Measurements from ENCODE around the gene SHISAL2A.

- no peak for TF ChIP-seq NFYB (IDR thresholded peaks at IDR 0.05; ENCODE audit: insufficient read depth, low read depth, low read length)
- no peak for TF ChIP-seq CREB1 (IDR thresholded peaks at IDR 0.05; ENCODE audit: low read depth)
- no peak for TF ChIP-seq SMARCA5 (IDR thresholded peaks at IDR 0.05)
- TF ChIP-seq, protein P1, sequence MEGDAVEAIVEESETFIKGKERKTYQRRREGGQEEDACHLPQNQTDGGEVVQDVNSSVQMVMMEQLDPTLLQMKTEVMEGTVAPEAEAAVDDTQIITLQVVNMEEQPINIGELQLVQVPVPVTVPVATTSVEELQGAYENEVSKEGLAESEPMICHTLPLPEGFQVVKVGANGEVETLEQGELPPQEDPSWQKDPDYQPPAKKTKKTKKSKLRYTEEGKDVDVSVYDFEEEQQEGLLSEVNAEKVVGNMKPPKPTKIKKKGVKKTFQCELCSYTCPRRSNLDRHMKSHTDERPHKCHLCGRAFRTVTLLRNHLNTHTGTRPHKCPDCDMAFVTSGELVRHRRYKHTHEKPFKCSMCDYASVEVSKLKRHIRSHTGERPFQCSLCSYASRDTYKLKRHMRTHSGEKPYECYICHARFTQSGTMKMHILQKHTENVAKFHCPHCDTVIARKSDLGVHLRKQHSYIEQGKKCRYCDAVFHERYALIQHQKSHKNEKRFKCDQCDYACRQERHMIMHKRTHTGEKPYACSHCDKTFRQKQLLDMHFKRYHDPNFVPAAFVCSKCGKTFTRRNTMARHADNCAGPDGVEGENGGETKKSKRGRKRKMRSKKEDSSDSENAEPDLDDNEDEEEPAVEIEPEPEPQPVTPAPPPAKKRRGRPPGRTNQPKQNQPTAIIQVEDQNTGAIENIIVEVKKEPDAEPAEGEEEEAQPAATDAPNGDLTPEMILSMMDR (IDR thresholded peaks at IDR 0.05 in 2 of 3, conservative IDR thresholded peaks at IDR 0.05 in 1 of 3; ENCODE audit: control insufficient read depth in 2 of 3, extremely low read depth in 1 of 3, insufficient read depth in 1 of 3, low read depth in 3 of 3, low read length in 3 of 3) = no peak
- no peak for TF ChIP-seq SP1 (IDR thresholded peaks at IDR 0.05; ENCODE audit: low read depth, low read length)
- TF ChIP-seq, protein P2, sequence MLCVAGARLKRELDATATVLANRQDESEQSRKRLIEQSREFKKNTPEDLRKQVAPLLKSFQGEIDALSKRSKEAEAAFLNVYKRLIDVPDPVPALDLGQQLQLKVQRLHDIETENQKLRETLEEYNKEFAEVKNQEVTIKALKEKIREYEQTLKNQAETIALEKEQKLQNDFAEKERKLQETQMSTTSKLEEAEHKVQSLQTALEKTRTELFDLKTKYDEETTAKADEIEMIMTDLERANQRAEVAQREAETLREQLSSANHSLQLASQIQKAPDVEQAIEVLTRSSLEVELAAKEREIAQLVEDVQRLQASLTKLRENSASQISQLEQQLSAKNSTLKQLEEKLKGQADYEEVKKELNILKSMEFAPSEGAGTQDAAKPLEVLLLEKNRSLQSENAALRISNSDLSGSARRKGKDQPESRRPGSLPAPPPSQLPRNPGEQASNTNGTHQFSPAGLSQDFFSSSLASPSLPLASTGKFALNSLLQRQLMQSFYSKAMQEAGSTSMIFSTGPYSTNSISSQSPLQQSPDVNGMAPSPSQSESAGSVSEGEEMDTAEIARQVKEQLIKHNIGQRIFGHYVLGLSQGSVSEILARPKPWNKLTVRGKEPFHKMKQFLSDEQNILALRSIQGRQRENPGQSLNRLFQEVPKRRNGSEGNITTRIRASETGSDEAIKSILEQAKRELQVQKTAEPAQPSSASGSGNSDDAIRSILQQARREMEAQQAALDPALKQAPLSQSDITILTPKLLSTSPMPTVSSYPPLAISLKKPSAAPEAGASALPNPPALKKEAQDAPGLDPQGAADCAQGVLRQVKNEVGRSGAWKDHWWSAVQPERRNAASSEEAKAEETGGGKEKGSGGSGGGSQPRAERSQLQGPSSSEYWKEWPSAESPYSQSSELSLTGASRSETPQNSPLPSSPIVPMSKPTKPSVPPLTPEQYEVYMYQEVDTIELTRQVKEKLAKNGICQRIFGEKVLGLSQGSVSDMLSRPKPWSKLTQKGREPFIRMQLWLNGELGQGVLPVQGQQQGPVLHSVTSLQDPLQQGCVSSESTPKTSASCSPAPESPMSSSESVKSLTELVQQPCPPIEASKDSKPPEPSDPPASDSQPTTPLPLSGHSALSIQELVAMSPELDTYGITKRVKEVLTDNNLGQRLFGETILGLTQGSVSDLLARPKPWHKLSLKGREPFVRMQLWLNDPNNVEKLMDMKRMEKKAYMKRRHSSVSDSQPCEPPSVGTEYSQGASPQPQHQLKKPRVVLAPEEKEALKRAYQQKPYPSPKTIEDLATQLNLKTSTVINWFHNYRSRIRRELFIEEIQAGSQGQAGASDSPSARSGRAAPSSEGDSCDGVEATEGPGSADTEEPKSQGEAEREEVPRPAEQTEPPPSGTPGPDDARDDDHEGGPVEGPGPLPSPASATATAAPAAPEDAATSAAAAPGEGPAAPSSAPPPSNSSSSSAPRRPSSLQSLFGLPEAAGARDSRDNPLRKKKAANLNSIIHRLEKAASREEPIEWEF (IDR thresholded peaks at IDR 0.05; ENCODE audit: insufficient replicate concordance, low read depth, low read length) = no peak
- no peak for TF ChIP-seq FOS (IDR thresholded peaks at IDR 0.05; ENCODE audit: borderline replicate concordance, extremely low read depth, insufficient read length)
- TF ChIP-seq, protein P3, sequence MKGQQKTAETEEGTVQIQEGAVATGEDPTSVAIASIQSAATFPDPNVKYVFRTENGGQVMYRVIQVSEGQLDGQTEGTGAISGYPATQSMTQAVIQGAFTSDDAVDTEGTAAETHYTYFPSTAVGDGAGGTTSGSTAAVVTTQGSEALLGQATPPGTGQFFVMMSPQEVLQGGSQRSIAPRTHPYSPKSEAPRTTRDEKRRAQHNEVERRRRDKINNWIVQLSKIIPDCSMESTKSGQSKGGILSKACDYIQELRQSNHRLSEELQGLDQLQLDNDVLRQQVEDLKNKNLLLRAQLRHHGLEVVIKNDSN (IDR thresholded peaks at IDR 0.05; ENCODE audit: borderline replicate concordance, extremely low read length, insufficient read depth, low read depth, low read length) = no peak
- no peak for TF ChIP-seq RELB (IDR thresholded peaks at IDR 0.05; ENCODE audit: low read depth)
- TF ChIP-seq TCF12 (IDR thresholded peaks at IDR 0.05; ENCODE audit: low read depth, low read length) = no peak
- TF ChIP-seq, protein P4, sequence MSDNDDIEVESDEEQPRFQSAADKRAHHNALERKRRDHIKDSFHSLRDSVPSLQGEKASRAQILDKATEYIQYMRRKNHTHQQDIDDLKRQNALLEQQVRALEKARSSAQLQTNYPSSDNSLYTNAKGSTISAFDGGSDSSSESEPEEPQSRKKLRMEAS (IDR thresholded peaks at IDR 0.05; ENCODE audit: low read depth, low read length) = no peak
- no peak for TF ChIP-seq RFX5 (IDR thresholded peaks at IDR 0.05; ENCODE audit: low read depth, low read length)
Measured at GRCh38 chr1:52635321-52636089, 2.5 kb downstream of the SHISAL2A start.
